Testis (tissue), 3 donors: ENCODE measurements around the gene CALHM1. TPM values are rescaled to one million over a fixed set of nuclear protein-coding genes. Genes with fewer than 3 reads are reported as not detected.

Experiments used
- DNase-seq: peaks from one replicate; pipeline ENCODE4 v3.0.0-alpha.2; 2019
- H3K27ac ChIP-seq, 2 donors: fragments of 200-600 bp; sonication (generic); one replicate each; pipeline ENCODE4 v1.5.1; 2019
- H3K27me3 ChIP-seq: fragments of 200-600 bp; sonication (generic); one replicate; pipeline ENCODE4 v1.5.1; 2019
- H3K36me3 ChIP-seq: fragments of 200-600 bp; sonication (generic); one replicate; pipeline ENCODE4 v1.5.1; 2017; ENCODE audit warnings: low read depth; ENCODE audit errors: missing control alignments
- H3K4me1 ChIP-seq: fragments of 200-600 bp; sonication (generic); one replicate; pipeline ENCODE4 v1.5.1; 2019
- H3K4me3 ChIP-seq, 2 donors: fragments of 200-600 bp; sonication (generic); one replicate each; pipeline ENCODE4 v1.5.1; 2017 to 2019
- H3K9me3 ChIP-seq: fragments of 200-600 bp; sonication (generic); one replicate; pipeline ENCODE4 v1.5.1; 2017
- CTCF ChIP-seq, 3 experiments: fragments of 450-650 bp in 2 of 3; fragments of 200-600 bp in 1 of 3; sonication (generic) in 1 of 3; IDR thresholded peaks; one replicate each; pipeline ENCODE4 v1.5.1; 2016 to 2019; ENCODE audit warnings: antibody characterized with exemption in 3 of 3, mild to moderate bottlenecking in 2 of 3, moderate library complexity in 1 of 3
- POLR2A ChIP-seq: fragments of 450-650 bp; IDR thresholded peaks from one replicate; pipeline ENCODE4 v1.6.1; 2017; ENCODE audit warnings: antibody characterized with exemption, mild to moderate bottlenecking, moderate library complexity
- WGBS, 2 donors: methylation state at CpG; one replicate each; pipeline ENCODE4 v1.1.5; 2018; 5-methylcytosine and 5-hydroxymethylcytosine counted together
- intact Hi-C: fragments of 100-400 bp; cut with DNase I; formaldehyde crosslinking; loops from one replicate; pipeline ENCODE4 v1.15.1; 2023; ENCODE audit warnings: low total_unique reads
- polyA plus RNA-seq: library from polyadenylated mRNA; stranded (reverse); fragments of 350-450 nt; fragmentation: Illumina TruSeq; extraction: RNeasy Lipid Tissue Mini Kit (QIAGEN cat#74804); gene quantifications from one replicate; pipeline ENCODE4 v1.2.3, GENCODE V29; 2014; ENCODE audit warnings: low read depth, low replicate concordance; ENCODE audit not compliant: insufficient read depth
- total RNA-seq, 2 donors: library from RNA; depleted of rRNA; stranded (reverse); fragments of >200 nt; gene quantifications; one replicate each; pipeline ENCODE4 v1.2.3, GENCODE V29; 2016

The CALHM1 gene
- total and polyA plus RNA-seq, 3 donors from 2014 or later = 0.24 to 0.50 TPM; not detected in 1

- intact Hi-C loops = no loop called here
- no peak for TF ChIP-seq CTCF (IDR thresholded peaks at IDR 0.05)
- no peak for TF ChIP-seq POLR2A
- Histone ChIP-seq H3K36me3 (no peaks in the 10 kb centered on the region), H3K27me3 (no peaks in the 10 kb centered on the region), H3K9me3 (no peaks in the 10 kb centered on the region), H3K4me3 (peak overlapping the region; percentile 66 to 80), H3K27ac (peak overlapping the region; percentile 84 to 90), H3K4me1 (peaks cover 37% of the 10 kb centered on the region)
- WGBS, 2 donors = 19 to 20% methylated on average over 19 to 22 of the region's 27 CpGs
- no peak for DNase-seq
Measured at GRCh38 chr10:103452506-103453230, 6.0 kb downstream of the CALHM1 start.

GRCh38 chr10:103451831-103452505 lies 6.7 kb downstream of the CALHM1 start, which contains the start of gene CALHM2:
Gene CALHM2, minus strand, starts transcription at chr10:103452370. Its CDS starts 2,429 bp downstream, at chr10:103449941.
- Histone ChIP-seq H3K4me3 (peak within 1 kb of the TSS; percentile 66 to 80), H3K27ac (peak within 1 kb of the TSS; percentile 84 to 90), H3K4me1 (peaks cover 44% of the 10 kb centered on the region), H3K27me3 (no peaks in the 10 kb centered on the region), H3K9me3 (no peaks in the 10 kb centered on the region), H3K36me3 (no peaks in the 10 kb centered on the region)
- intact Hi-C loops = no loop called here
- TF ChIP-seq POLR2A = no peak
- no peak for TF ChIP-seq CTCF (IDR thresholded peaks at IDR 0.05)
- 0 to 1% methylated on average over 17 to 29 of the region's 32 CpGs for WGBS, 2 donors
- DNase-seq = peak; percentile 79

GRCh38 chr10:103451091-103451813 lies 7.4 kb downstream of the CALHM1 start:
- peaks cover 52% of the 10 kb centered on the region for H3K4me1 ChIP-seq
- 34 to 52% methylated on average over 13 to 14 of the region's 14 CpGs for WGBS, 2 donors
- H3K36me3 ChIP-seq = no peaks in the 10 kb centered on the region
- TF ChIP-seq CTCF (IDR thresholded peaks at IDR 0.05) = no peak
- TF ChIP-seq POLR2A = no peak
- H3K27me3 ChIP-seq = no peaks in the 10 kb centered on the region
- peak overlapping the region; percentile 66 to 80 for H3K4me3 ChIP-seq
- intact Hi-C loops = no loop called here
- H3K9me3 ChIP-seq = no peaks in the 10 kb centered on the region
- peak; percentile 81 for DNase-seq
- H3K27ac ChIP-seq = peak overlapping the region; percentile 84 to 90

GRCh38 chr10:103450201-103450695 lies 8.5 kb downstream of the CALHM1 start:
- no peak for TF ChIP-seq CTCF (IDR thresholded peaks at IDR 0.05)
- TF ChIP-seq POLR2A = no peak
- no peak for DNase-seq
- Histone ChIP-seq H3K36me3 (no peaks in the 10 kb centered on the region), H3K27me3 (no peaks in the 10 kb centered on the region), H3K4me3 (no peak overlapping the region), H3K4me1 (peaks cover 62% of the 10 kb centered on the region), H3K9me3 (no peaks in the 10 kb centered on the region), H3K27ac (peak overlapping the region; percentile 84 to 90)
- intact Hi-C loops = no loop called here
- WGBS, 2 donors = 58 to 72% methylated on average over 9 to 12 of the region's 12 CpGs
